Loucy (cell line): ENCODE measurements around the gene VSTM2B.

ENCODE experiments used
- H2AFZ ChIP-seq: fragments of 200-600 bp; sonication (generic); 2 replicates; pipeline ENCODE4 v1.6.0; 2016; ENCODE audit warnings: antibody characterized with exemption, mild to moderate bottlenecking, low read length, moderate library complexity
- H3F3A ChIP-seq: fragments of 200-600 bp; 2 replicates; pipeline ENCODE4 v1.6.0; 2016; ENCODE audit warnings: antibody characterized with exemption, low read depth, mild to moderate bottlenecking
- H3K27me3 ChIP-seq: fragments of 200-600 bp; sonication (generic); 2 replicates; pipeline ENCODE4 v1.6.1; 2014; ENCODE audit warnings: low read length, mild to moderate bottlenecking; ENCODE audit not compliant: insufficient read depth, poor library complexity, severe bottlenecking
- H3K36me3 ChIP-seq: fragments of 200-600 bp; sonication (generic); 2 replicates; pipeline ENCODE4 v1.6.1; 2016; ENCODE audit warnings: low read length; ENCODE audit not compliant: insufficient read depth
- H3K4me1 ChIP-seq: fragments of 200-600 bp; sonication (generic); 2 replicates; pipeline ENCODE4 v1.5.1; 2014; ENCODE audit warnings: low read length, mild to moderate bottlenecking; ENCODE audit not compliant: insufficient read depth, poor library complexity, severe bottlenecking
- H3K4me2 ChIP-seq: fragments of 200-600 bp; sonication (generic); 2 replicates; pipeline ENCODE4 v1.6.0; 2014; ENCODE audit warnings: antibody characterized with exemption, low read length, low read depth, mild to moderate bottlenecking; ENCODE audit not compliant: poor library complexity, severe bottlenecking
- H3K4me3 ChIP-seq: fragments of 200-600 bp; sonication (generic); 2 replicates; pipeline ENCODE4 v1.5.1; 2014; ENCODE audit warnings: low read length, mild to moderate bottlenecking, mixed read lengths; ENCODE audit not compliant: poor library complexity, severe bottlenecking
- H3K79me2 ChIP-seq: fragments of 200-600 bp; sonication (generic); 2 replicates; pipeline ENCODE4 v1.6.1; 2014; ENCODE audit warnings: low read length; ENCODE audit not compliant: insufficient read depth
- H3K9ac ChIP-seq: fragments of 200-600 bp; sonication (generic); 2 replicates; pipeline ENCODE4 v1.6.0; 2014; ENCODE audit warnings: mild to moderate bottlenecking, low read depth, low read length, moderate library complexity; ENCODE audit not compliant: poor library complexity, severe bottlenecking
- H3K9me2 ChIP-seq: fragments of 200-600 bp; sonication (generic); replicated peaks from 2 replicates; pipeline ENCODE4 v1.6.1; 2016; ENCODE audit warnings: low read depth, low read length, mixed read lengths
- H3K9me3 ChIP-seq: fragments of 200-600 bp; sonication (generic); 2 replicates; pipeline ENCODE4 v1.6.1; 2014; ENCODE audit warnings: mild to moderate bottlenecking, antibody characterized with exemption, low read length, low read depth; ENCODE audit not compliant: insufficient read depth
- H4K20me1 ChIP-seq: fragments of 200-600 bp; sonication (generic); 2 replicates; pipeline ENCODE4 v1.6.0; 2014; ENCODE audit warnings: antibody characterized with exemption, low read length, mild to moderate bottlenecking; ENCODE audit not compliant: insufficient read depth, poor library complexity, severe bottlenecking
- CTCF ChIP-seq: fragments of 200-600 bp; sonication (generic); conservative IDR thresholded peaks from 2 replicates; pipeline ENCODE4 v1.5.1; 2014; ENCODE audit warnings: mild to moderate bottlenecking, antibody characterized with exemption, low read length
- EZH2phosphoT487 ChIP-seq: fragments of 200-600 bp; IDR thresholded peaks from 2 replicates; pipeline ENCODE4 v1.6.1; 2018; ENCODE audit warnings: antibody characterized with exemption, mild to moderate bottlenecking, moderate library complexity, borderline replicate concordance

The VSTM2B gene

DNA sequence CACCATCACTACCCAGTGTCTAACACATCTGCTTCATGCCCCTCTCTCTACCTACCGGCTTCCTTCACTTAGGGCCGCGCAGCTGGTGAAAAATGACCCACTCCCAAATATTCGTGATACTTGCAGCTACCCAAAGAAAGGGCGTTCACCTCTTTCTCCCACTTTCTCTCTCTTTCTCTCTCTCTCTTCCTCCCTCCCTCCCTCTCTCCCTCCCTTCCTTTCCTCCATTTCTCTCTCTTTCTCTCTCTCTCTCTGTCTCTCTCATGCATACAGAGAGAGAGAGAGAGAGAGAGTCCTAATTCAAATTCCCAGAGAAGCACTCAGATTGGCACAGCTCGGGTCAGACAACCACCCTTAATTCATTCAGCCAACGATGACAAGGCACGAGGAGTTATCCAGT, 52.6 kb downstream of the VSTM2B start:
- no peak overlapping the region for H3K4me2 ChIP-seq
- no peak overlapping the region for H3K9ac ChIP-seq
- H4K20me1 ChIP-seq, result no peaks in the 10 kb centered on the region
- 0 out of 2 replicates have a peak, but pooled peaks cover 4% of the 10 kb centered on the region for H3K9me3 ChIP-seq
- no peaks in the 10 kb centered on the region for H3K9me2 ChIP-seq
- no peaks in the 10 kb centered on the region for H3K79me2 ChIP-seq
- no peaks in the 10 kb centered on the region for H3F3A ChIP-seq
- H3K36me3 ChIP-seq, result no peaks in the 10 kb centered on the region
- H3K4me1 ChIP-seq, result no peaks in the 10 kb centered on the region
- TF ChIP-seq CTCF, result no peak
- TF ChIP-seq EZH2phosphoT487, result no peak
- no peak overlapping the region for H3K4me3 ChIP-seq
- H2AFZ ChIP-seq, result no peak overlapping the region
- no peaks in the 10 kb centered on the region for H3K27me3 ChIP-seq

DNA sequence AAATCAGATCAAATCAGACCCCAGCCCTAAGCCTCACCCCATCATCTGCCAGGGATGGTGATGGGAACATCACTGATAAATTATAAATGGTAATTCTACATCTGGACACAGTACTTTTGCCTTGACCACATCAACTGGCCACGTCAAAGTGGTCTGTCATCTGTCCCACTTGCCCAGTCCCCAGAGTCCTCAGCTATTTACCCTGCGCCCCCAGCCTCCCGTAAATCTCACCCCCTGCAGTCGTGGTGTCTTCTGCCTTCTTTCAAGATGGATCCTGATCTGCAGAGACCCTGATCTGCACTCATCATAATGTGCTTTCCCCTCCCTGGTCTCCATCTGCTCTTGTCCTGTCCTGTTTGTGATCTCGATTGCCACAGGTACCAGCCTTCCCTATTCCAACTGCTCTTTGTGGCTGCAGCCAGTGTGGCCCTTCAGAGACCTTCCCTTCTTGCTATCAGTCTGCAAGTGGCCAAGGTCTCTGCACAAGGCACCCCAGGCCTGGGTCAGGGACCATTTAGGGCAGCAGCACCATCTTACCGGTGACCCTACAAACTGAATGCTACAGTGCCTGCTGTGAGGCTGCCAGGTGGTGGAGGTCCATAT, 53.6 kb downstream of the VSTM2B start:
- Histone ChIP-seq H2AFZ (no peak overlapping the region), H3K4me2 (no peak overlapping the region), H3K4me1 (no peaks in the 10 kb centered on the region), H3K36me3 (no peaks in the 10 kb centered on the region), H4K20me1 (no peaks in the 10 kb centered on the region), H3F3A (no peaks in the 10 kb centered on the region), H3K9me3 (0 out of 2 replicates have a peak, but pooled peaks cover 4% of the 10 kb centered on the region), H3K9me2 (no peaks in the 10 kb centered on the region), H3K27me3 (no peaks in the 10 kb centered on the region), H3K79me2 (no peaks in the 10 kb centered on the region), H3K4me3 (no peak overlapping the region), H3K9ac (no peak overlapping the region)
- TF ChIP-seq CTCF, result no peak
- TF ChIP-seq EZH2phosphoT487, result no peak

DNA sequence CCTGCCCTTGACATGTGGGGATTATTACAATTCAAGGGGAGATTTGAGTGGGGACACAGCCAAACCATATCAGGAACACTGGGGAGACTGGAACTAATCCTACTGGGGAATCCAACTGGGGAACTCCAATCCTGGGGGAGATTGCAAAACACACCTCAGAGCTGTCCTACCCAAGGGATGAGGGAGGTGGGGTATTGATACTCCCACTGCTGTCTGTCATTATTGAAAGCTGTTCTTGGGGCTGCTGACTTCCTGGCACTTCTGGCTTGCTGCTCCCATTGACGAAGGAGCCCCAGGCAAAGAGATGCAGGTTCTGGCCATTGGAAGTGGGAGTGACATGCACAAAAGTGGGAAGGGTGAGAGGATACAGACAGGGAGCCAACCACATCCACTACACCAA, 55.6 kb downstream of the VSTM2B start:
- Histone ChIP-seq H3K9me2 (no peaks in the 10 kb centered on the region), H3K79me2 (no peaks in the 10 kb centered on the region), H3K4me3 (no peak overlapping the region), H3K9ac (no peak overlapping the region), H3K4me1 (no peaks in the 10 kb centered on the region), H3K9me3 (0 out of 2 replicates have a peak, but pooled peaks cover 4% of the 10 kb centered on the region), H3K27me3 (no peaks in the 10 kb centered on the region), H3K36me3 (no peaks in the 10 kb centered on the region), H3K4me2 (no peak overlapping the region), H4K20me1 (no peaks in the 10 kb centered on the region), H2AFZ (no peak overlapping the region), H3F3A (no peaks in the 10 kb centered on the region)
- TF ChIP-seq EZH2phosphoT487 (no peak), CTCF (no peak)
